C4-2B (cell line): ENCODE measurements around the gene SP4.

Experiments
- CTCF ChIP-seq: fragments of 450-650 bp; conservative IDR thresholded peaks from 2 replicates; pipeline ENCODE4 v1.5.1; 2017; ENCODE audit warnings: mild to moderate bottlenecking
- ZFX ChIP-seq: fragments of 450-650 bp; IDR thresholded peaks from 2 replicates; pipeline ENCODE4 v1.6.1; 2017

- TF ChIP-seq CTCF = no peak
- no peak for TF ChIP-seq ZFX
These were observed 14.4 kb upstream of the SP4 start for GRCh38 chr7:21413502-21413901.
